Cardiac muscle cell (in vitro differentiated cells and primary cell): Measurements from ENCODE around the gene UBE2J2. TPM values are rescaled to one million over a fixed set of nuclear protein-coding genes. Genes with fewer than 3 reads are reported as not detected.

Experiments
- DNase-seq, 2 donors: peaks; one replicate each; pipeline versions ENCODE4 v3.0.0 to v3.0.0-alpha.2; 2010 to 2017; ENCODE audit warnings: low read depth in 1 of 2, low spot score in 1 of 2
- H3K27ac ChIP-seq: fragments of 200-600 bp; sonication (generic); 2 replicates; pipeline ENCODE4 v1.5.1; 2016
- H3K27me3 ChIP-seq: fragments of 200-600 bp; sonication (generic); 2 replicates; pipeline ENCODE4 v1.6.0; 2016; ENCODE audit warnings: control low read depth
- H3K36me3 ChIP-seq: fragments of 200-600 bp; sonication (generic); 2 replicates; pipeline ENCODE4 v1.5.1; 2016; ENCODE audit warnings: control low read depth
- H3K4me1 ChIP-seq: fragments of 200-600 bp; sonication (generic); 2 replicates; pipeline ENCODE4 v1.8.1; 2017; ENCODE audit warnings: low read depth, mild to moderate bottlenecking, mixed run types
- H3K4me3 ChIP-seq: fragments of 200-600 bp; sonication (generic); 2 replicates; pipeline ENCODE4 v1.5.1; 2016; ENCODE audit warnings: mild to moderate bottlenecking
- H3K9me3 ChIP-seq: fragments of 200-600 bp; sonication (generic); 2 replicates; pipeline ENCODE4 v1.5.1; 2017; ENCODE audit warnings: low read depth, mild to moderate bottlenecking, control low read depth
- CTCF ChIP-seq: IDR thresholded peaks from 2 replicates; pipeline ENCODE4 v1.5.1; 2012; ENCODE audit warnings: low read depth, mild to moderate bottlenecking, low read length
- polyA plus RNA-seq: library from polyadenylated mRNA; unstranded; fragments of >200 nt; fragmentation: Nextera tagmentation; extraction: Ambion mirVana; gene quantifications from 2 replicates; pipeline ENCODE4 v1.2.1, GENCODE V29; 2016
- total RNA-seq: library from RNA; depleted of rRNA; stranded (reverse); fragments of >200 nt; gene quantifications from 2 replicates; pipeline ENCODE4 v1.2.3, GENCODE V29; 2016

Gene UBE2J2
- total and polyA plus RNA-seq, 2 experiments from 2014 or later = 64.2 to 87.3 TPM

DNA sequence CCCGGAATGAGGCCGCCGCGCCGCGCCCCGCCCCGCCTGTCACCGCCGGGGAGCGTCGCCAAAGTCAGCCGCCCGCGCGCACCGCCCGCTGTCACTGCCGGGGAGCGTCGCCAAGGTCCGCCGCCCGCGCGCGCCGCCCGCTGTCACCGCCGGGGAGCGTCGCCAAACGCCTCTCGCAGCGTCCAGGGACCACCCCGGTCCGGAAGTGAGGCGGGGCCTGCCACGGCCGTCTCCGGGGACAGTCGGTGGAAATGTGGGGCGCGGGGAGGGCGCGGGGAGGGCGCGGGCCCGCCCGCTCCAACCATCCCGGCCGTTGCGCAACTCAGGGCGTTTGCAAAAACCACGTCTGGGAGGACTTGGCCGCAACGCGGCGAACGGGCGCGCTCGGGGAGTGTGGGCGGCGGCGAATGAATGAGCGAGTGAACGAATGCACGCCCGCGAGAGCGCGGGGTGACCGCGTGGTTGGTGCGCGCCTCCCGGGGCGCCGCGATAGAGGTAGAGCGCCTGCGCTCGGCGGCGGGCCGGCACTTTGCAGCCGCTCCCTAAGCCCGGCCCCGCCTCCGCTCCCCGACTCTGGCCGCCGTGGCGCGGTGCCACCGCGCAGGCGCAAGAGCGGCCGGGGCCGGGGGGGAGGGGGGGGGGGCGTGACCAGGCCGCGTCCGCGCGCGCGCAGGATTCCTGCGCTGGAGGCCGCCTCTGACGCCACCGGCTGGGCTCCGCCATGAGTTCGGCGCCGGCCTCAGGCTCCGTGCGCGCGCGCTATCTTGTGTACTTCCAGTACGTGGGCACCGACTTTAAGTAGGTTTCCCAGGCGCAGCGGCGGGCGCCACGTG, 34.5 kb upstream of the UBE2J2 start, which contains the start of the genes ACAP3 and PUSL1:
Gene ACAP3 (minus strand): TSS at position 8 of the 833 bp plus-strand sequence. CDS start 115 bp downstream, outside the sequence.
Gene PUSL1 (plus strand): TSS at position 675 of the 833 bp plus-strand sequence. CDS start 47 bp downstream, at position 722.
- peaks cover 6% of the 10 kb centered on the region for H3K36me3 ChIP-seq
- H3K27ac ChIP-seq = peak within 1 kb of the TSS; percentile 63
- H3K4me1 ChIP-seq = peaks cover 18% of the 10 kb centered on the region
- no peaks in the 10 kb centered on the region for H3K9me3 ChIP-seq
- H3K27me3 ChIP-seq = no peaks in the 10 kb centered on the region
- TF ChIP-seq CTCF = no peak
- peak within 1 kb of the TSS; percentile 90 for H3K4me3 ChIP-seq
- peak; percentile 95 to 96 for DNase-seq

DNA sequence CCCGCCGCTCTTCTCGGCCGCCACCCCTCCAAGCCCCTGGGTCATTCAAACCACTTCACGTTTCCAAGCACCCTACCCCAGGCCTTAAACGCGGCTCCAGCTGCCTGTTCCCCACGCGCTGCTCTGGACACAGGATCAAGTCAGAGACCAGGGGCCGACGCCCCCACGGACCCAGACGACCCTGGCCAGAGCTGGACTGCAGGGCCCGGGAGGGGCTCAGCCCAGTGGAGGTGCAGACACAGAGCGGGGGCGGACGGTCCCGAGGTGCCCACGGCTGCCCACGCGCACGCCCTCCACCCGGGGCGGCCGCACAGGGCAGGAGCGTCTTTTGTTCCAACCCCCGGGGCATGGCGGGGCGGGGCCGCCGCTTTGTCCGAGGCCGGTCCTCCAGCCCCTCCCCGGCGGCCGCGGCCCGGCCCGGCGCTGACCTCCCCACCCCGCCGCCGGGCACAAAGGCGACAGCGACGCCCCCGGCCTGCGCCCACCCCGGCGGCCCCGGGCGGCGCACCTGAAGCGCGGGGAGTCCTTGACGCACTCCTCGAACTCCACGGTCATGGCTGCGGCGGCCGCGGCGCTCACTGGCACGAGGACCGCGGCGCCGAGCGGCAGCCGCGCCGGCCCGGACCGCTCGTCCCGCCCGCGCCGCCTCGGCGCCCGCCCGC, 33.7 kb upstream of the UBE2J2 start:
- Histone ChIP-seq H3K36me3 (peaks cover 6% of the 10 kb centered on the region), H3K4me3 (peak overlapping the region; percentile 90), H3K27ac (peak overlapping the region; percentile 51), H3K27me3 (no peaks in the 10 kb centered on the region), H3K9me3 (no peaks in the 10 kb centered on the region), H3K4me1 (peaks cover 18% of the 10 kb centered on the region)
- no peak for TF ChIP-seq CTCF
- DNase-seq = peak in 1 of 2 donors; percentile 23

- no peaks in the 10 kb centered on the region for H3K27me3 ChIP-seq
- no peak for TF ChIP-seq CTCF
- H3K36me3 ChIP-seq = peaks cover 6% of the 10 kb centered on the region
- H3K9me3 ChIP-seq = no peaks in the 10 kb centered on the region
- H3K4me1 ChIP-seq = peaks cover 18% of the 10 kb centered on the region
- no peak for DNase-seq
- H3K27ac ChIP-seq = no peak overlapping the region
- peak overlapping the region; percentile 90 for H3K4me3 ChIP-seq
Observed at GRCh38 chr1:1306661-1307260, 33.1 kb upstream of the UBE2J2 start.

GRCh38 chr1:1306070-1306660, 32.5 kb upstream of the UBE2J2 start:
- peak overlapping the region; percentile 11 for H3K27ac ChIP-seq
- H3K4me1 ChIP-seq = peaks cover 18% of the 10 kb centered on the region
- DNase-seq = no peak
- H3K27me3 ChIP-seq = no peaks in the 10 kb centered on the region
- TF ChIP-seq CTCF = peak; percentile 13
- H3K36me3 ChIP-seq = peaks cover under 1% of the 10 kb centered on the region
- H3K4me3 ChIP-seq = no peak overlapping the region
- H3K9me3 ChIP-seq = no peaks in the 10 kb centered on the region

GRCh38 chr1:1305300-1306069, 31.8 kb upstream of the UBE2J2 start:
- Histone ChIP-seq H3K36me3 (no peaks in the 10 kb centered on the region), H3K27ac (peak overlapping the region; percentile 11), H3K4me3 (no peak overlapping the region), H3K4me1 (peaks cover 18% of the 10 kb centered on the region), H3K27me3 (no peaks in the 10 kb centered on the region), H3K9me3 (no peaks in the 10 kb centered on the region)
- peak; percentile 5 for TF ChIP-seq CTCF
- peak in 1 of 2 donors; percentile 70 for DNase-seq
